ENCODE data around the gene SEMA5A. TPM values are rescaled to one million over a fixed set of nuclear protein-coding genes. Genes with fewer than 3 reads are reported as not detected.

SEMA5A gene
- polyA plus RNA-seq, 3 donors: not detected

GRCh38 chr5:9063615-9064245 lies 482.1 kb downstream of the SEMA5A start:
- Mint-ChIP-seq H3K4me1 (no peaks in the 10 kb centered on the region), H3K27ac (no peak overlapping the region), H3K27me3 (ENCODE audit: low read depth in 3 of 3) (peaks cover 0 to 2% (median 0%) of the 10 kb centered on the region in 3 donors), H3K9me3 (peaks cover 5 to 10% (median 6%) of the 10 kb centered on the region in 7 donors), H3K36me3 (no peaks in the 10 kb centered on the region), H3K4me3 (no peak overlapping the region)
- H3K36me3 ChIP-seq (replicated peaks in 1 of 2; ENCODE audit: control insufficient read depth in 1 of 2, insufficient read depth in 2 of 2, low read length in 2 of 2): no peaks in the 10 kb centered on the region
- H3K9me3 ChIP-seq (replicated peaks in 1 of 2; ENCODE audit: control insufficient read depth in 1 of 2, insufficient read depth in 1 of 2, low read length in 2 of 2): peaks cover 5 to 9% of the 10 kb centered on the region in 2 donors
- H3K4me1 ChIP-seq (ENCODE audit: control insufficient read depth in 1 of 2, insufficient read depth in 2 of 2, low read length in 2 of 2): no peaks in the 10 kb centered on the region
- no peak for DNase-seq
- H3K9ac ChIP-seq (ENCODE audit: insufficient read depth, low read length, poor library complexity, severe bottlenecking): no peak overlapping the region
- no peaks in the 10 kb centered on the region for H3K79me2 ChIP-seq (ENCODE audit: insufficient read depth, low read length)
- no peak overlapping the region for H3K4me2 ChIP-seq (replicated peaks; ENCODE audit: extremely low read depth, low read length, poor library complexity, severe bottlenecking)
- 88% methylated on average over 1 of the region's 3 CpGs for WGBS (ENCODE audit: insufficient coverage)
- no peaks in the 10 kb centered on the region for H3K27me3 ChIP-seq (ENCODE audit: control insufficient read depth in 2 of 2, insufficient read depth in 2 of 2, low read length in 2 of 2)
- no peak overlapping the region for H3K27ac ChIP-seq (ENCODE audit: low read depth in 1 of 2, low read length in 2 of 2)
- no peaks in the 10 kb centered on the region for H4K20me1 ChIP-seq (ENCODE audit: insufficient read depth, low read length)
- intact Hi-C loops (cut with micrococcal nuclease): no loop called here
- TF ChIP-seq, protein P1, sequence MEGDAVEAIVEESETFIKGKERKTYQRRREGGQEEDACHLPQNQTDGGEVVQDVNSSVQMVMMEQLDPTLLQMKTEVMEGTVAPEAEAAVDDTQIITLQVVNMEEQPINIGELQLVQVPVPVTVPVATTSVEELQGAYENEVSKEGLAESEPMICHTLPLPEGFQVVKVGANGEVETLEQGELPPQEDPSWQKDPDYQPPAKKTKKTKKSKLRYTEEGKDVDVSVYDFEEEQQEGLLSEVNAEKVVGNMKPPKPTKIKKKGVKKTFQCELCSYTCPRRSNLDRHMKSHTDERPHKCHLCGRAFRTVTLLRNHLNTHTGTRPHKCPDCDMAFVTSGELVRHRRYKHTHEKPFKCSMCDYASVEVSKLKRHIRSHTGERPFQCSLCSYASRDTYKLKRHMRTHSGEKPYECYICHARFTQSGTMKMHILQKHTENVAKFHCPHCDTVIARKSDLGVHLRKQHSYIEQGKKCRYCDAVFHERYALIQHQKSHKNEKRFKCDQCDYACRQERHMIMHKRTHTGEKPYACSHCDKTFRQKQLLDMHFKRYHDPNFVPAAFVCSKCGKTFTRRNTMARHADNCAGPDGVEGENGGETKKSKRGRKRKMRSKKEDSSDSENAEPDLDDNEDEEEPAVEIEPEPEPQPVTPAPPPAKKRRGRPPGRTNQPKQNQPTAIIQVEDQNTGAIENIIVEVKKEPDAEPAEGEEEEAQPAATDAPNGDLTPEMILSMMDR (IDR thresholded peaks at IDR 0.05): no peak
- no peak overlapping the region for H3K4me3 ChIP-seq (replicated peaks in 1 of 3; ENCODE audit: low read depth in 2 of 3, low read length in 3 of 3)
- no peak overlapping the region for H2AFZ ChIP-seq (ENCODE audit: insufficient read depth, low read depth, low read length, poor library complexity, severe bottlenecking)

DNA sequence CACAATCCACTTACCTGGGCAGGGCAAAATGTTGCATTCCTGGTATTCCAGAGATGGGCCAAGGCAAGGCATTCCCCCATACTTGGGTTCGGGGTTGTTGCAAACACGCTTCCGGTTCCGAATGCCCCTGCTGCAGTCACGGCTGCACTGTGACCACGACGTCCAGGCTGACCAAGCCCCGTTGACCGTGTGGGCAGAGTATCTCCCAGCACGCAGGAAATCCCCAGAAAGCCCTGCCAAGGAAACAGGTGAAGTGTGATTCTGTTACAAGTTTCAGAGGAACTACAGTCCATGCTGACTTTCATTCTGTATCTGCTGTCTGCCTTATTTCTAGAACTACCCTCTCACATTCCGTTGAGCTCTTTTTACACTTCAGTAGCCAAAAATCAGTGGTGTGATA lies 483.0 kb downstream of the SEMA5A start:
- no peaks in the 10 kb centered on the region for H3K36me3 Mint-ChIP-seq
- Histone ChIP-seq H3K79me2 (ENCODE audit: insufficient read depth, low read length) (no peaks in the 10 kb centered on the region), H3K27ac (ENCODE audit: low read depth in 1 of 2, low read length in 2 of 2) (no peak overlapping the region), H3K36me3 (replicated peaks in 1 of 2; ENCODE audit: control insufficient read depth in 1 of 2, insufficient read depth in 2 of 2, low read length in 2 of 2) (no peaks in the 10 kb centered on the region), H3K4me3 (replicated peaks in 1 of 3; ENCODE audit: low read depth in 2 of 3, low read length in 3 of 3) (no peak overlapping the region), H2AFZ (ENCODE audit: insufficient read depth, low read depth, low read length, poor library complexity, severe bottlenecking) (no peak overlapping the region), H3K4me2 (replicated peaks; ENCODE audit: extremely low read depth, low read length, poor library complexity, severe bottlenecking) (no peak overlapping the region), H3K4me1 (ENCODE audit: control insufficient read depth in 1 of 2, insufficient read depth in 2 of 2, low read length in 2 of 2) (no peaks in the 10 kb centered on the region), H3K9ac (ENCODE audit: insufficient read depth, low read length, poor library complexity, severe bottlenecking) (no peak overlapping the region), H3K27me3 (ENCODE audit: control insufficient read depth in 2 of 2, insufficient read depth in 2 of 2, low read length in 2 of 2) (no peaks in the 10 kb centered on the region), H4K20me1 (ENCODE audit: insufficient read depth, low read length) (no peaks in the 10 kb centered on the region), H3K9me3 (replicated peaks in 1 of 2; ENCODE audit: control insufficient read depth in 1 of 2, insufficient read depth in 1 of 2, low read length in 2 of 2) (peaks cover 5 to 9% of the 10 kb centered on the region in 2 donors)
- intact Hi-C loops (cut with micrococcal nuclease): no loop called here
- H3K9me3 Mint-ChIP-seq: peaks cover 3 to 10% (median 6%) of the 10 kb centered on the region in 7 donors
- no peaks in the 10 kb centered on the region for H3K4me1 Mint-ChIP-seq
- DNase-seq: no peak
- WGBS (ENCODE audit: insufficient coverage): 90% methylated on average over 9 of the region's 11 CpGs
- TF ChIP-seq, protein P1 (IDR thresholded peaks at IDR 0.05): no peak
- H3K27ac Mint-ChIP-seq: peak overlapping the region in 1 of 7 donors; percentile 16
- H3K4me3 Mint-ChIP-seq: no peak overlapping the region
- peaks cover 0 to 2% (median 0%) of the 10 kb centered on the region in 3 donors for H3K27me3 Mint-ChIP-seq (ENCODE audit: low read depth in 3 of 3)
